K562 (cell line): ENCODE results near the gene PRR5. TPM values are rescaled to one million over a fixed set of nuclear protein-coding genes. Genes with fewer than 3 reads are reported as not detected.

Experiments used
- BRD4 ChIP-seq: fragments of 200-600 bp; sonication (generic); IDR thresholded peaks from 2 replicates; pipeline ENCODE4 v1.6.1; 2017; ENCODE audit warnings: inconsistent platforms
- CEBPZ ChIP-seq: fragments of 150-350 bp; IDR thresholded peaks from 2 replicates; pipeline ENCODE4 v1.6.1; 2014; ENCODE audit warnings: low read depth, mild to moderate bottlenecking, low read length, borderline replicate concordance
- KDM1A ChIP-seq, 2 experiments: fragments of 450-650 bp; IDR thresholded peaks; 2 replicates each; pipeline ENCODE4 v1.6.1; 2016; ENCODE audit warnings: mild to moderate bottlenecking in 2 of 2
- MEIS2 ChIP-seq: fragments of 450-650 bp; IDR thresholded peaks from 2 replicates; pipeline ENCODE4 v1.6.1; 2014; ENCODE audit warnings: mild to moderate bottlenecking; ENCODE audit not compliant: partially characterized antibody
- PRPF4 ChIP-seq: fragments of 200-400 bp; formaldehyde crosslinking; IDR thresholded peaks from one replicate; pipeline ENCODE4 v1.6.1; 2017; ENCODE audit warnings: low read length, low read depth, mild to moderate bottlenecking; ENCODE audit not compliant: insufficient read depth, poor library complexity, severe bottlenecking
- PURB ChIP-seq: sonication (generic); formaldehyde crosslinking; IDR thresholded peaks from 2 replicates; pipeline ENCODE4 v1.9.0; 2021; ENCODE audit warnings: low read depth, mild to moderate bottlenecking, missing genetic modification reagents
- SP2 ChIP-seq: IDR thresholded peaks from 2 replicates; pipeline ENCODE4 v1.6.1; 2011; ENCODE audit warnings: mild to moderate bottlenecking, low read depth, low read length, moderate library complexity; ENCODE audit not compliant: poor library complexity, severe bottlenecking; ENCODE audit errors: extremely low read depth
- ZKSCAN3 ChIP-seq: fragments of 250-450 bp; sonication (Bioruptor Pico); IDR thresholded peaks from 2 replicates; pipeline ENCODE4 v1.4.0; 2020
- ZNF311 ChIP-seq: fragments of 250-450 bp; sonication (Bioruptor Pico); IDR thresholded peaks from 2 replicates; pipeline ENCODE4 v1.4.0; 2020; ENCODE audit warnings: mild to moderate bottlenecking, moderate library complexity
- ZNF644 ChIP-seq: fragments of 200-800 bp; sonication (Bioruptor generic); IDR thresholded peaks from 2 replicates; pipeline ENCODE4 v1.6.1; 2016; ENCODE audit warnings: low read depth, missing genetic modification characterization, missing compliant biosample characterization
- polyA plus RNA-seq, 8 experiments: library from polyadenylated mRNA; depleted of rRNA in 4 of 8; stranded (reverse) in 5 of 8; unstranded in 3 of 8; fragments of >200 nt; fragmentation: Nextera tagmentation in 2 of 8; fragmentation: Illumina TruSeq in 1 of 8; extraction: Ambion mirVana in 2 of 8; extraction: Trizol in 1 of 8; gene quantifications; 2 replicates each; pipeline versions ENCODE4 v1.2.1 to v1.2.3, GENCODE V29; 2011 to 2014; ENCODE audit warnings: inconsistent platforms in 1 of 8, missing spikeins in 1 of 8
- total RNA-seq, 7 experiments: library from RNA; depleted of rRNA in 6 of 7; stranded (reverse); fragments of >200 nt in 6 of 7; fragmentation: Illumina TruSeq in 2 of 7; extraction: Trizol in 2 of 7; gene quantifications; 2 replicates each; pipeline versions ENCODE4 v1.2.1 to v1.2.3, GENCODE V29; 2011 to 2021; ENCODE audit warnings: low replicate concordance in 1 of 7
- TF ChIP-seq, protein P1 (sequence below): fragments of 450-650 bp; IDR thresholded peaks from 2 replicates; pipeline ENCODE4 v1.6.1; 2016; ENCODE audit warnings: low read depth, mild to moderate bottlenecking, moderate library complexity

The PRR5 gene
- total and polyA plus RNA-seq, 9 of the 15 experiments (the other 6 are each of a cell fraction or from before 2014, with no cell fraction given): 0.13 to 21.0 (median 7.5) TPM

DNA sequence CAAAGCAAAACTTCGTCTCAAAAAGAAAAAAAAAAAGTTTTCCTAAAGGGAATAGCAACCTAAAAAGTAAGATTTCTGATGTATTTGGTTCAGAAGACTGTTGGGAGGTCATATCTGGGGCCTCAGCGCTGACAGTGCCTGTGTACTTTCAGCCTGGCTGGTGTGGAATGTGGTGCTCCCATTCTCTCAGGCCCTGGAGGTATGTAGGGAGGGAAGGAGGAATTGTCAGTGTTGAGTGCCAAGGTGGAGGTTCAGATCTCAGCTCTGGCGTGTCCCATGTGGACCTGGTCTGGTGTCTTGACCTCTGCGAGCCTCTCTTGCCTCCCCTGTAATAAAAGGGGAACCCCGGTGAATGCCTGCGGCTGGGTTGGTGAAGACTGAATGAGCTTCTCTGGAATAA, 22.4 kb downstream of the PRR5 start (continued):
- TF ChIP-seq CEBPZ (no peak), PURB (no peak), ZNF311 (CRISPR knock-in tag) (no peak), ZKSCAN3 (CRISPR knock-in tag) (no peak), SP2 (no peak), KDM1A (IDR thresholded peaks at IDR 0.05) (no peak), ZNF644 (tag) (no peak), BRD4 (no peak), MEIS2 (no peak), PRPF4 (no peak)
- TF ChIP-seq, protein P1, sequence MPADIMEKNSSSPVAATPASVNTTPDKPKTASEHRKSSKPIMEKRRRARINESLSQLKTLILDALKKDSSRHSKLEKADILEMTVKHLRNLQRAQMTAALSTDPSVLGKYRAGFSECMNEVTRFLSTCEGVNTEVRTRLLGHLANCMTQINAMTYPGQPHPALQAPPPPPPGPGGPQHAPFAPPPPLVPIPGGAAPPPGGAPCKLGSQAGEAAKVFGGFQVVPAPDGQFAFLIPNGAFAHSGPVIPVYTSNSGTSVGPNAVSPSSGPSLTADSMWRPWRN: no peak
- TF ChIP-seq, all 486 proteins: peak for 0
